GM23248 (cell line): Measurements from ENCODE around the gene SDCCAG8.

Source experiments
- EZH2 ChIP-seq: fragments of 200-600 bp; sonication (generic); IDR thresholded peaks from 2 replicates; pipeline ENCODE4 v1.6.1; 2018; ENCODE audit warnings: antibody characterized with exemption, mild to moderate bottlenecking; ENCODE audit not compliant: insufficient read depth, poor library complexity, severe bottlenecking
- EZH2phosphoT487 ChIP-seq: fragments of 200-600 bp; sonication (generic); IDR thresholded peaks from 2 replicates; pipeline ENCODE4 v1.6.1; 2018; ENCODE audit warnings: antibody characterized with exemption, moderate library complexity, mild to moderate bottlenecking, low read depth; ENCODE audit not compliant: insufficient read depth

- TF ChIP-seq EZH2phosphoT487 (no peak), EZH2 (no peak)
These were observed 141.0 kb downstream of the SDCCAG8 start for GRCh38 chr1:243396876-243397275.
